ENCODE measurements around the gene NR2E1.

- TF ChIP-seq KDM1A (CRISPR knock-in tag; IDR thresholded peaks at IDR 0.05) (no peak), SSRP1 (CRISPR knock-in tag; IDR thresholded peaks at IDR 0.05) (no peak), SMYD3 (CRISPR knock-in tag; IDR thresholded peaks at IDR 0.05) (no peak), NCOA2 (CRISPR knock-in tag; IDR thresholded peaks at IDR 0.05) (no peak), ZNF451 (CRISPR knock-in tag; IDR thresholded peaks at IDR 0.05) (no peak), ZMYM4 (CRISPR knock-in tag; IDR thresholded peaks at IDR 0.05) (no peak), ZNF24 (IDR thresholded peaks at IDR 0.05) (no peak), CTCF (CRISPR knock-in tag; IDR thresholded peaks at IDR 0.05) (no peak)
These were observed 2.3 kb downstream of the NR2E1 start for GRCh38 chr6:108168090-108168463.
